Neural cell (in vitro differentiated cells): ENCODE data around the gene LALBA. TPM values are rescaled to one million over a fixed set of nuclear protein-coding genes. Genes with fewer than 3 reads are reported as not detected.
"Not testable (repeated sequence)": the region's sequence is repeated elsewhere in the genome, so short reads cannot be mapped to it uniquely, and the experiment has no call there.

Experiments used
- H2AFZ ChIP-seq: fragments of 200-600, 300-800 bp; sonication (generic), shearing (Covaris generic); 2 replicates; pipeline ENCODE4 v1.6.0; 2014; ENCODE audit warnings: low read depth, mild to moderate bottlenecking, antibody characterized with exemption, low read length, moderate library complexity
- H3F3A ChIP-seq: fragments of 200-600 bp; shearing (Covaris generic); 2 replicates; pipeline ENCODE4 v1.6.1; 2016; ENCODE audit warnings: mild to moderate bottlenecking, moderate library complexity, mixed read lengths, antibody characterized with exemption, low read length; ENCODE audit not compliant: insufficient read depth, poor library complexity, severe bottlenecking
- H3K27ac ChIP-seq: fragments of 200-600, 300-800 bp; sonication (generic), shearing (Covaris generic); 2 replicates; pipeline ENCODE4 v1.5.1; 2014; ENCODE audit warnings: mild to moderate bottlenecking, low read length, moderate library complexity
- H3K27me3 ChIP-seq: fragments of 300-800, 200-600 bp; sonication (generic), shearing (Covaris generic); 2 replicates; pipeline ENCODE4 v1.6.0; 2014; ENCODE audit warnings: mild to moderate bottlenecking, low read depth, low read length, moderate library complexity; ENCODE audit not compliant: insufficient read depth
- H3K36me3 ChIP-seq: fragments of 300-800, 200-600 bp; sonication (generic), shearing (Covaris generic); 2 replicates; pipeline ENCODE4 v1.5.1; 2014; ENCODE audit warnings: mild to moderate bottlenecking, antibody characterized with exemption, low read length, moderate library complexity; ENCODE audit not compliant: insufficient read depth
- H3K4me2 ChIP-seq: fragments of 300-800, 200-600 bp; sonication (generic), shearing (Covaris generic); 2 replicates; pipeline ENCODE4 v1.6.0; 2014; ENCODE audit warnings: mild to moderate bottlenecking, low read length
- H3K4me3 ChIP-seq: fragments of 300-800, 200-600 bp; sonication (generic), shearing (Covaris generic); 2 replicates; pipeline ENCODE4 v1.5.1; 2014; ENCODE audit warnings: mild to moderate bottlenecking, low read length, moderate library complexity
- H3K79me2 ChIP-seq: fragments of 200-600 bp; shearing (Covaris generic); replicated peaks from 2 replicates; pipeline ENCODE4 v1.6.0; 2014; ENCODE audit warnings: mild to moderate bottlenecking, low read length, moderate library complexity; ENCODE audit not compliant: insufficient read depth
- H3K9ac ChIP-seq: fragments of 300-800, 200-600 bp; sonication (generic), shearing (Covaris generic); 2 replicates; pipeline ENCODE4 v1.6.1; 2016; ENCODE audit warnings: mild to moderate bottlenecking, low read length, mixed read lengths
- H3K9me2 ChIP-seq: fragments of 200-600 bp; shearing (Covaris generic); 2 replicates; pipeline ENCODE4 v1.6.1; 2016; ENCODE audit warnings: mild to moderate bottlenecking, low read length, mixed read lengths; ENCODE audit not compliant: insufficient read depth
- H3K9me3 ChIP-seq: fragments of 200-600, 300-800 bp; sonication (generic), shearing (Covaris generic); 2 replicates; pipeline ENCODE4 v1.6.1; 2016; ENCODE audit warnings: mild to moderate bottlenecking, mixed run types, low read length, moderate library complexity, mixed read lengths
- H4K20me1 ChIP-seq: fragments of 200-600 bp; shearing (Covaris generic); 2 replicates; pipeline ENCODE4 v1.6.1; 2016; ENCODE audit warnings: mild to moderate bottlenecking, mixed run types; ENCODE audit not compliant: insufficient read depth
- EP300 ChIP-seq: fragments of 450-650 bp; conservative IDR thresholded peaks from 2 replicates; pipeline ENCODE4 v1.6.1; 2014; ENCODE audit warnings: antibody characterized with exemption, mild to moderate bottlenecking, moderate library complexity; ENCODE audit not compliant: poor library complexity, severe bottlenecking
- EZH2 ChIP-seq: fragments of 200-600, 300-800 bp; shearing (Covaris generic), sonication (generic); IDR thresholded peaks from 2 replicates; pipeline ENCODE4 v1.6.1; 2014; ENCODE audit warnings: antibody characterized with exemption, low read length, borderline replicate concordance, mild to moderate bottlenecking; ENCODE audit not compliant: insufficient read depth, poor library complexity, severe bottlenecking
- MXI1 ChIP-seq: fragments of 450-650 bp; conservative IDR thresholded peaks from 2 replicates; pipeline ENCODE4 v1.6.1; 2014; ENCODE audit warnings: antibody characterized with exemption, mild to moderate bottlenecking; ENCODE audit not compliant: poor library complexity, severe bottlenecking
- POLR2AphosphoS5 ChIP-seq: IDR thresholded peaks from 2 replicates; pipeline ENCODE4 v1.6.1; 2012
- RAD21 ChIP-seq: fragments of 450-650 bp; conservative IDR thresholded peaks from 2 replicates; pipeline ENCODE4 v1.6.1; 2014; ENCODE audit warnings: antibody characterized with exemption, mild to moderate bottlenecking, moderate library complexity
- SMC3 ChIP-seq: fragments of 450-650 bp; conservative IDR thresholded peaks from 2 replicates; pipeline ENCODE4 v1.6.1; 2014; ENCODE audit warnings: antibody characterized with exemption, mild to moderate bottlenecking, moderate library complexity; ENCODE audit not compliant: poor library complexity
- TAF1 ChIP-seq: IDR thresholded peaks from 2 replicates; pipeline ENCODE4 v1.6.1; 2012; ENCODE audit warnings: low read depth
- polyA plus RNA-seq: library from polyadenylated mRNA; depleted of rRNA; stranded (reverse); fragments of >200 nt; gene quantifications from 2 replicates; pipeline ENCODE4 v1.2.3, GENCODE V29; 2014
- TF ChIP-seq, protein P1 (sequence below): IDR thresholded peaks from 2 replicates; pipeline ENCODE4 v1.6.1; 2012; ENCODE audit warnings: borderline replicate concordance
- TF ChIP-seq, protein P2 (sequence below): fragments of 450-650 bp; IDR thresholded peaks from 2 replicates; pipeline ENCODE4 v1.5.1; 2014; ENCODE audit warnings: antibody characterized with exemption, mild to moderate bottlenecking, moderate library complexity; ENCODE audit not compliant: poor library complexity, severe bottlenecking

Gene LALBA
- polyA plus RNA-seq, 1 donor from 2014 or later: not detected

DNA sequence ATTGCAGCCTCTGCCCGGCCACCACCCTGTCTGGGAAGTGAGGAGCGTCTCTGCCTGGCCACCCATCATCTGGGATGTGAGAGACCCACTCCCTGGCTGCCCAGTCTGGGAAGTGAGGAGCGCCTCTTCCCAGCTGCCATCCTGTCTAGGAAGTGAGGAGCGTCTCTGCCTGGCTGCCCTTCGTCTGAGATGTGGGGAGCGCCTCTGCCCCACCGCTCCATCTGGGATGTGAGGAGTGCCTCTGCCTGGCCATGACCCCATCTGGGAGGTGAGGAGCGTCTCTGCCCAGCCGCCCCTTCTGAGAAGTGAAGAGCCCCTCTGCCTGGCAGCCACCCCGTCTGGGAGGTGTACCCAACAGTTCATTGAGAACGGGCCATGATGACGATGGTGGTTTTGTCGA lies 18.2 kb downstream of the LALBA start:
- not testable (repeated sequence) for H3K9ac ChIP-seq, H3K27ac ChIP-seq, H3K79me2 ChIP-seq, H4K20me1 ChIP-seq, H3K9me3 ChIP-seq, H3K27me3 ChIP-seq, H3K4me3 ChIP-seq, H3K36me3 ChIP-seq, H2AFZ ChIP-seq, H3K4me2 ChIP-seq, H3F3A ChIP-seq, H3K9me2 ChIP-seq

DNA sequence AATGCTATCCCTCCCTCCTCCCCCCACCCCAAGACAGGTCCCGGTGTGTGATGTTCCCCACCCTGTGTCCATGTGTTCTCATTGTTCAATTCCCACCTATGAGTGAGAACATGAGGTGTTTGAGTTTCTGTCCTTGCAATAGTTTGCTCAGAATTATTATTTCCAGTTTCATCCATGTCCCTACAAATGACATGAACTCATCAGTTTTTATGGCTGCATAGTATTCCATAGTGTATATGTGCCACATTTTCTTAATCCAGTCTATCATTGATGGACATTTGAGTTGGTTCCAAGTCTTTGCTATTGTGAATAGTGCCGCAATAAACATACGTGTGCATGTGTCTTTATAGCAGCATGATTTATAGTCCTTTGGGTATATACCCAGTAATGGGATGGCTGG lies 22.8 kb downstream of the LALBA start:
- H4K20me1 ChIP-seq, H3K27me3 ChIP-seq, H3K9me2 ChIP-seq, H3K79me2 ChIP-seq, H3K4me2 ChIP-seq, H3K4me3 ChIP-seq, H3K27ac ChIP-seq, H3K9ac ChIP-seq, H2AFZ ChIP-seq, H3F3A ChIP-seq, H3K9me3 ChIP-seq, H3K36me3 ChIP-seq: not testable (repeated sequence)

DNA sequence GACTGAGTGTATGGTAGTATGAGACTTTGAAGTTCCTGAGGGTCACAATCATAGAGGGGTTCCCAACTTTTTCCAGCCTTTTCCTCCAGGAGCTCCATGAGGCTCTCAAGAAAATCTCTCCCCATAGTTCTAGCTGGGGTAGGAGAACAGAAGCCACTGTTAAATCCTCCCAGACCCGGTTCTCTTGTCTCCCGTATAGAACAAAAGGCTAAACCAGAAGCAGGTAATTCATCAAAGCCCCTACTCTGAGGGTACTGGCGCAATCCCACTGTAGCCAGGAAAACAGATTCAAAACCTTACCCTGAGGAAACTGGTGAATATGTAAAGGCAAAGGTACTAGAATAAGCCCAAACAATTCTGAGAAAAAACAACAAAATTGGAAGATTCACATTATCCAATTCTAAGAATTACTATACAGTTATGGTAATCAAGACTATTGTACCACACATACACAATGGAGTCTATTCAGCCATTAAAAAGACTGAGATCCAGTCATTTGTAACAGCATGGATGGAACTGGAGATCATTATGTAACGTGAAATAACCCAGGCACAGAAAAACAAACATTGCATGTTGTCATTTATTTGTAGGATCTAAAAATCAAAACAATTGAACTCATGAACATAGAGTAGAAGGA lies 23.9 kb downstream of the LALBA start:
- no peak overlapping the region for H2AFZ ChIP-seq
- H3K4me2 ChIP-seq: no peak overlapping the region
- H3K9ac ChIP-seq: no peak overlapping the region
- TF ChIP-seq TAF1 (no peak), EP300 (no peak), POLR2AphosphoS5 (no peak), MXI1 (no peak), SMC3 (no peak), EZH2 (no peak), RAD21 (no peak)
- TF ChIP-seq, protein P1, sequence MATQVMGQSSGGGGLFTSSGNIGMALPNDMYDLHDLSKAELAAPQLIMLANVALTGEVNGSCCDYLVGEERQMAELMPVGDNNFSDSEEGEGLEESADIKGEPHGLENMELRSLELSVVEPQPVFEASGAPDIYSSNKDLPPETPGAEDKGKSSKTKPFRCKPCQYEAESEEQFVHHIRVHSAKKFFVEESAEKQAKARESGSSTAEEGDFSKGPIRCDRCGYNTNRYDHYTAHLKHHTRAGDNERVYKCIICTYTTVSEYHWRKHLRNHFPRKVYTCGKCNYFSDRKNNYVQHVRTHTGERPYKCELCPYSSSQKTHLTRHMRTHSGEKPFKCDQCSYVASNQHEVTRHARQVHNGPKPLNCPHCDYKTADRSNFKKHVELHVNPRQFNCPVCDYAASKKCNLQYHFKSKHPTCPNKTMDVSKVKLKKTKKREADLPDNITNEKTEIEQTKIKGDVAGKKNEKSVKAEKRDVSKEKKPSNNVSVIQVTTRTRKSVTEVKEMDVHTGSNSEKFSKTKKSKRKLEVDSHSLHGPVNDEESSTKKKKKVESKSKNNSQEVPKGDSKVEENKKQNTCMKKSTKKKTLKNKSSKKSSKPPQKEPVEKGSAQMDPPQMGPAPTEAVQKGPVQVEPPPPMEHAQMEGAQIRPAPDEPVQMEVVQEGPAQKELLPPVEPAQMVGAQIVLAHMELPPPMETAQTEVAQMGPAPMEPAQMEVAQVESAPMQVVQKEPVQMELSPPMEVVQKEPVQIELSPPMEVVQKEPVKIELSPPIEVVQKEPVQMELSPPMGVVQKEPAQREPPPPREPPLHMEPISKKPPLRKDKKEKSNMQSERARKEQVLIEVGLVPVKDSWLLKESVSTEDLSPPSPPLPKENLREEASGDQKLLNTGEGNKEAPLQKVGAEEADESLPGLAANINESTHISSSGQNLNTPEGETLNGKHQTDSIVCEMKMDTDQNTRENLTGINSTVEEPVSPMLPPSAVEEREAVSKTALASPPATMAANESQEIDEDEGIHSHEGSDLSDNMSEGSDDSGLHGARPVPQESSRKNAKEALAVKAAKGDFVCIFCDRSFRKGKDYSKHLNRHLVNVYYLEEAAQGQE: no peak
- TF ChIP-seq, protein P2, sequence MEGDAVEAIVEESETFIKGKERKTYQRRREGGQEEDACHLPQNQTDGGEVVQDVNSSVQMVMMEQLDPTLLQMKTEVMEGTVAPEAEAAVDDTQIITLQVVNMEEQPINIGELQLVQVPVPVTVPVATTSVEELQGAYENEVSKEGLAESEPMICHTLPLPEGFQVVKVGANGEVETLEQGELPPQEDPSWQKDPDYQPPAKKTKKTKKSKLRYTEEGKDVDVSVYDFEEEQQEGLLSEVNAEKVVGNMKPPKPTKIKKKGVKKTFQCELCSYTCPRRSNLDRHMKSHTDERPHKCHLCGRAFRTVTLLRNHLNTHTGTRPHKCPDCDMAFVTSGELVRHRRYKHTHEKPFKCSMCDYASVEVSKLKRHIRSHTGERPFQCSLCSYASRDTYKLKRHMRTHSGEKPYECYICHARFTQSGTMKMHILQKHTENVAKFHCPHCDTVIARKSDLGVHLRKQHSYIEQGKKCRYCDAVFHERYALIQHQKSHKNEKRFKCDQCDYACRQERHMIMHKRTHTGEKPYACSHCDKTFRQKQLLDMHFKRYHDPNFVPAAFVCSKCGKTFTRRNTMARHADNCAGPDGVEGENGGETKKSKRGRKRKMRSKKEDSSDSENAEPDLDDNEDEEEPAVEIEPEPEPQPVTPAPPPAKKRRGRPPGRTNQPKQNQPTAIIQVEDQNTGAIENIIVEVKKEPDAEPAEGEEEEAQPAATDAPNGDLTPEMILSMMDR: no peak
- no peaks in the 10 kb centered on the region for H3F3A ChIP-seq
- H4K20me1 ChIP-seq: no peaks in the 10 kb centered on the region
- no peaks in the 10 kb centered on the region for H3K9me2 ChIP-seq
- H3K27ac ChIP-seq: no peak overlapping the region
- H3K4me3 ChIP-seq: no peak overlapping the region
- no peaks in the 10 kb centered on the region for H3K36me3 ChIP-seq
- no peaks in the 10 kb centered on the region for H3K9me3 ChIP-seq
- H3K79me2 ChIP-seq: no peaks in the 10 kb centered on the region
- H3K27me3 ChIP-seq: no peaks in the 10 kb centered on the region
